Activated naive CD8-positive, alpha-beta T cell (primary cell): ENCODE results near the gene JSRP1.
A peak's percentile ranks its signal among the peaks of the same experiment; 100 is the strongest.
"Not testable (repeated sequence)": the region's sequence is repeated elsewhere in the genome, so short reads cannot be mapped to it uniquely, and the experiment has no call there.

ENCODE experiments used
- H3K27ac Mint-ChIP-seq: one replicate; pipeline ENCODE4 v1.8.0; 2021; ENCODE audit warnings: mixed read lengths
- H3K27me3 Mint-ChIP-seq: one replicate; pipeline ENCODE4 v1.8.0; 2021; ENCODE audit warnings: mixed read lengths
- H3K36me3 Mint-ChIP-seq: one replicate; pipeline ENCODE4 v1.8.0; 2021; ENCODE audit warnings: mixed read lengths
- H3K4me1 Mint-ChIP-seq: one replicate; pipeline ENCODE4 v1.8.0; 2021; ENCODE audit warnings: low read depth, mixed read lengths
- H3K4me3 Mint-ChIP-seq: one replicate; pipeline ENCODE4 v1.8.0; 2021; ENCODE audit warnings: mild to moderate bottlenecking, mixed read lengths
- H3K9me3 Mint-ChIP-seq: one replicate; pipeline ENCODE4 v1.8.0; 2021; ENCODE audit warnings: low read depth, mixed read lengths

The JSRP1 gene

GRCh38 chr19:2288338-2288817 lies 32.2 kb upstream of the JSRP1 start:
- Mint-ChIP-seq H3K27ac (no peak overlapping the region), H3K27me3 (no peaks in the 10 kb centered on the region), H3K9me3 (no peaks in the 10 kb centered on the region), H3K4me3 (peak overlapping the region; percentile 83), H3K4me1 (peaks cover 17% of the 10 kb centered on the region), H3K36me3 (no peaks in the 10 kb centered on the region)

GRCh38 chr19:2287585-2288337 lies 31.5 kb upstream of the JSRP1 start:
- H3K4me1 Mint-ChIP-seq, result peaks cover 19% of the 10 kb centered on the region
- no peaks in the 10 kb centered on the region for H3K27me3 Mint-ChIP-seq
- H3K27ac Mint-ChIP-seq, result no peak overlapping the region
- H3K9me3 Mint-ChIP-seq, result no peaks in the 10 kb centered on the region
- H3K36me3 Mint-ChIP-seq, result no peaks in the 10 kb centered on the region
- H3K4me3 Mint-ChIP-seq, result no peak overlapping the region

GRCh38 chr19:2286402-2287140 lies 30.4 kb upstream of the JSRP1 start:
- no peaks in the 10 kb centered on the region for H3K27me3 Mint-ChIP-seq
- H3K36me3 Mint-ChIP-seq, result no peaks in the 10 kb centered on the region
- no peak overlapping the region for H3K27ac Mint-ChIP-seq
- no peaks in the 10 kb centered on the region for H3K9me3 Mint-ChIP-seq
- H3K4me1 Mint-ChIP-seq, result peaks cover 24% of the 10 kb centered on the region
- H3K4me3 Mint-ChIP-seq, result no peak overlapping the region

GRCh38 chr19:2283835-2284507 lies 27.8 kb upstream of the JSRP1 start:
- no peaks in the 10 kb centered on the region for H3K27me3 Mint-ChIP-seq
- H3K36me3 Mint-ChIP-seq, result no peaks in the 10 kb centered on the region
- no peak overlapping the region for H3K4me3 Mint-ChIP-seq
- H3K27ac Mint-ChIP-seq, result no peak overlapping the region
- H3K9me3 Mint-ChIP-seq, result no peaks in the 10 kb centered on the region
- H3K4me1 Mint-ChIP-seq, result peaks cover 14% of the 10 kb centered on the region

- Mint-ChIP-seq H3K27me3 (no peaks in the 10 kb centered on the region), H3K27ac (peak overlapping the region; percentile 6), H3K36me3 (no peaks in the 10 kb centered on the region), H3K4me3 (peak overlapping the region; percentile 57), H3K9me3 (no peaks in the 10 kb centered on the region), H3K4me1 (peaks cover 7% of the 10 kb centered on the region)
Observed at GRCh38 chr19:2282862-2283237, 26.6 kb upstream of the JSRP1 start.

GRCh38 chr19:2282062-2282861 lies 26.0 kb upstream of the JSRP1 start, which contains the start of gene PEAK3:
Gene PEAK3 (minus strand): TSS chr19:2282175. CDS start chr19:2280931, 1,244 bp downstream.
- H3K36me3 Mint-ChIP-seq, result no peaks in the 10 kb centered on the region
- peaks cover 7% of the 10 kb centered on the region for H3K4me1 Mint-ChIP-seq
- peak within 1 kb of the TSS; percentile 57 for H3K4me3 Mint-ChIP-seq
- peak within 1 kb of the TSS; percentile 6 for H3K27ac Mint-ChIP-seq
- no peaks in the 10 kb centered on the region for H3K27me3 Mint-ChIP-seq
- H3K9me3 Mint-ChIP-seq, result no peaks in the 10 kb centered on the region

GRCh38 chr19:2281265-2282061 lies 25.2 kb upstream of the JSRP1 start:
- H3K36me3 Mint-ChIP-seq, H3K4me1 Mint-ChIP-seq, H3K27me3 Mint-ChIP-seq, H3K27ac Mint-ChIP-seq, H3K9me3 Mint-ChIP-seq, H3K4me3 Mint-ChIP-seq: not testable (repeated sequence)

GRCh38 chr19:2280633-2281264 lies 24.5 kb upstream of the JSRP1 start:
- Mint-ChIP-seq H3K27me3 (no peaks in the 10 kb centered on the region), H3K27ac (no peak overlapping the region), H3K4me1 (peaks cover 7% of the 10 kb centered on the region), H3K4me3 (no peak overlapping the region), H3K36me3 (no peaks in the 10 kb centered on the region), H3K9me3 (no peaks in the 10 kb centered on the region)

- no peak overlapping the region for H3K4me3 Mint-ChIP-seq
- no peaks in the 10 kb centered on the region for H3K36me3 Mint-ChIP-seq
- no peaks in the 10 kb centered on the region for H3K9me3 Mint-ChIP-seq
- H3K27me3 Mint-ChIP-seq, result no peaks in the 10 kb centered on the region
- peaks cover 20% of the 10 kb centered on the region for H3K4me1 Mint-ChIP-seq
- H3K27ac Mint-ChIP-seq, result no peak overlapping the region
Observed at GRCh38 chr19:2278459-2279158, 22.4 kb upstream of the JSRP1 start.

GRCh38 chr19:2277138-2277537 lies 20.9 kb upstream of the JSRP1 start:
- no peaks in the 10 kb centered on the region for H3K27me3 Mint-ChIP-seq
- peaks cover 22% of the 10 kb centered on the region for H3K4me1 Mint-ChIP-seq
- no peak overlapping the region for H3K4me3 Mint-ChIP-seq
- no peaks in the 10 kb centered on the region for H3K36me3 Mint-ChIP-seq
- no peak overlapping the region for H3K27ac Mint-ChIP-seq
- H3K9me3 Mint-ChIP-seq, result no peaks in the 10 kb centered on the region

- Mint-ChIP-seq H3K27ac (no peak overlapping the region), H3K4me1 (peaks cover 24% of the 10 kb centered on the region), H3K9me3 (no peaks in the 10 kb centered on the region), H3K4me3 (no peak overlapping the region), H3K27me3 (no peaks in the 10 kb centered on the region), H3K36me3 (no peaks in the 10 kb centered on the region)
Observed at GRCh38 chr19:2276429-2276986, 20.3 kb upstream of the JSRP1 start.

GRCh38 chr19:2275588-2276428 lies 19.6 kb upstream of the JSRP1 start:
- no peaks in the 10 kb centered on the region for H3K27me3 Mint-ChIP-seq
- H3K4me3 Mint-ChIP-seq, result no peak overlapping the region
- H3K27ac Mint-ChIP-seq, result no peak overlapping the region
- H3K9me3 Mint-ChIP-seq, result no peaks in the 10 kb centered on the region
- peaks cover 25% of the 10 kb centered on the region for H3K4me1 Mint-ChIP-seq
- H3K36me3 Mint-ChIP-seq, result no peaks in the 10 kb centered on the region
